Activated CD4-positive, alpha-beta T cell treated with anti-CD3 and anti-CD28 coated beads for 1 hour (primary cell): ENCODE measurements around the gene ETV3L.

Source experiments
- DNase-seq: peaks from one replicate; pipeline ENCODE4 v3.0.0-alpha.2; 2020

The ETV3L gene

DNA sequence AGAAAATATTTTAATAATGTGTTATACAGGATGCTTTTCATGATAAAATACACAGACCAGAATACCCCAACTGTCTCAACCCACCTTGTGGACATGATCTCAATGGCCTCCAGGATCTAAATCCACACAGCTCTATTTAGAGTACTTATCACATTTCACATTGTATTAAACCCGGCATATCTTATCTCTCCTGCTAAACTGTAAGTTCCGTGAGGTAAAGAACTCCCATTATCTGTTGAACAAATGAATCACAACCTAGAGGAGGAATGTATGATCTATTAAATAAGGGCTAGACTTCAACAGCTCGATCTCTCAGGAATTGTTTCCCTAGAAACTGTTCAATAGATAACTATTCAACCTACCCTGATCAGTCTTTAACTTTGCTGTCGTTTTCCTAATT lies 31.7 kb upstream of the ETV3L start:
- DNase-seq: no peak

DNA sequence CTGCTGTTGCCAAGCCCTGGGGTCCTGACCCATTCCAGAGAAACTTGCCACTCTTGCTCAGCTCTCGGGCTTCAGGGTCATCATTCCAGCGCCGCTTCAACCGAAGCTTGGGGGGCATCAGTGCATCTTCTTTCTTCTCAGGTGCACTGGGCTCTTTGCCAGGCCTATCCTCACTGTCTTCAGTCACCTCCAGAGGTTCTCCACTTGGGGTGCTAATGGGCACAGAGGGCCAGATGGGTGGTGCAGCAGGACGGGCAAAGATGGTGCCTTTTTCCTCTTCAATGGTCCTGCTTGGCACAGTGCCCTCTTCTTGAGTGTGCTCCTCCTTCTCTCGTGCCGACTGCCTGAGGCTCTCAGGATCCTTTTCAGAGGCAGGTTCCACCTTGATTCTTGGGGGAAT lies 25.2 kb upstream of the ETV3L start:
- no peak for DNase-seq

DNA sequence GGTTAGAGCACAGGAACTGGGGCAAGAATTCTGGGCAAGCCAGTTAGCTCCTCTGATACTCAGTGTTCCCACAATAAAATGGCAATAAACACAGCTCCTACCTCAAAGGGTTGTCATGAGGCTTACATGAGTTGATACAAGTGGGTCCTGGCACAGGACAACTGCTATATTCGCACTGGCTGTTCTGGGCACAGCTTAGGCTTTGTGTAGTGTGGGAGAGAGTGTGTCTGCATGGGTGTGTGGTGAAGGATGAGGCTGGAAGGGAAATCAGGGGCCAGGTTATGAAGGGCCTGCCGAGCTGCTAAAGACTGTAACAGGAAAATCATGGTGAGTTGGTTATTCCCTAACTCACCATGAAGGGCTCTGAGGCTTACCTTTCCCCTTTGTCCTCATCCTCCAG lies 19.8 kb upstream of the ETV3L start:
- no peak for DNase-seq

DNA sequence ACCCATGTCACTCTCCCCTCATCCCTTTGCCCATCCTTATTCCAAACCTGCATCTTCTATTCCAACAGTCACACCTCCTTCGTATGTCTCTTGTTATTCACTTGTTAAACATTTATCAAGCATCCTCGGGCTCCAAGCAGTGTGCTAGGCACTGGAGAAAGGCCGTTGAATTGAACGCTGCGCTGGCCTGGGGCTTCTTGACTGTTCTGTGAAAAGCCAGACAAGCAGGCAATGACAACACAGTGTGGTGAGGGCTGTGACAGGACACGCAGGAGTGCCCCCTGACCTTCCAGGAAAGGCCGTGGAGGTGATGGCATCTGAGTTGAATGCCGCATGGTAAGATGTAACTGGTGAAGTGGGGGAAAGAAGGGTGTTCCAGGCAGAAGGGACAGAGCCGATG lies 19.4 kb upstream of the ETV3L start:
- no peak for DNase-seq

DNA sequence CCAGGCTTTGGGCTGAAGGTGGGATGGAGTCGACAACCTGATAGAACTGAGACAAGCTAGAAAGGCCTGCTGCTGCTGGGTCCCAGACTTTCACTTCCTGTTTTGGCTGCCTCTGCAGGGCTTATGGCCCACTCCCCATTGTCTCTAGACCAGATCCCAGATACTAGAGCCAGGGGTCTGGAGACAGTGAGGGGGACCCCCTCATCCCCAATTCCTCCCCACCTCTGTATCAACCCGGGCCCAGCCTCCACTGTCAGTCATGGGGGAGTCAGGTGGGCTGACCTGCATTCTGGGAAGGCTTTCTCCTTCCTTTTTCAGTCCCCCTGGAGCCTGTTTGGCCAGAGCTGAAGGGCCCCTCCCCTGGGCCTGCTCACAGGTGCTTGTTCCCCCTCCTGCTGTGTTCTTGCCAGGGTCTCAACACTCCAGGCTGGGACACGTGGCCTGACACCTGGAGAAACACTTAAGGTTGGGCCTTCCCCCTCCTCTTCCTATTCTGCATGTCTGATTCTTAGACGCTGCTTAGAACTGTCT lies 18.0 kb upstream of the ETV3L start:
- no peak for DNase-seq

DNA sequence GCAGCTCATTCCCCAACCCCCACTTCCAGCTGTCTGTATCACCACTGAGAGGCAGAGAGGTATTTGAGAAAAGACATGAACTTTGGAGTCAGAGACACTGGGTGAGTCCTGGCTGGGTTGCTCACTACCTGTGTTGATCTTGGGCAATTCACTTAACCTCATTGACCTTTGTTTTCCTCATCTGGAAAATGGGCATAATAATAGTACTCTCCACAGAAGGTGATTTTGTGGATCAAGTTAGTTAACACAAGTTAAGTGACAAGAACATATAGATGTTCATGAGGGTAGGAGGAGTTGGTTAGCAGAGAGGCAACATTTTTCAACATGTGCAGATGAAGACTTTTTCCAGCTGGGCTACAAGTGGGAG lies 17.1 kb upstream of the ETV3L start:
- DNase-seq: no peak

DNA sequence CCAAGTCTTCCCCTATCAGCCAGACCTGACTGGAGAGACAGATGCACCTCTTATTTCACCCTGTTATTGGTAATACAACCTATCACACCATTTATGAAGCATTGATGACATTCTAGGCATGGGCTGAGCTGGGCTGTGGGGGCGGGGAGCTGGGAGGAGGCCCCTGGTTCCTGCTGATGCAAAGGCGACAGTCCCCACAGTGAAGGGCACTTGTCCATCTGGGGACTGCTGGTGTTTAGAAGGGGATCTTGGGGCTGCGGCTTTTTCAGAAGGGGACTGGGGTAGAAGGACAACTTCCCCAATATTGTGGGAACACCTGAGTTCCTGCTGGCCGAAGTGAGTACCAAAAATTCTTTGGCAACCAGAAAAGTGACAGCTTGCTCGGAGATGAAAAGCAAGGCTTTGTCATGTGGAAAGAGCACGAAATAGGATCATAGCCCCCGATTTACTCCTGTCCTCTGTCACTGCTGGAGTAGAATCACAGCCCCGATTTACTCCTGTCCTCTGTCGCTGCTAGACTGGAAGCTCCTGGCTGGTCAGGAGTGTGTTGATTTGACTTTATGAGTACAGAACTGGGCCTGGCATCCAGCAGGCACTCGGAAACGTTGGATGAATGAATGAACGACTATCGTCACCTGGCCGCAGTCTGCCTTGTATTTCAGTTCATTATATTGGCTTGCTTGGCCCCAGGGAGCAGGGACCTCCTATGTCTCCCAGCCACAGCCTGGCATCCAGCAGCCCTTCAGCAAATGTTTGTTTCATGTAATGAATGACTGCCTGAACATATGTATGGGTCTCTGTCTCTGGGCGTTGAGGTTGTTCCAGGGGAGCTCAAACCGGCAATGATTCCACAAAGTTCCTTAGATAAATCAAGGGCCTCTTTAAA lies 16.5 kb upstream of the ETV3L start:
- DNase-seq: no peak

DNA sequence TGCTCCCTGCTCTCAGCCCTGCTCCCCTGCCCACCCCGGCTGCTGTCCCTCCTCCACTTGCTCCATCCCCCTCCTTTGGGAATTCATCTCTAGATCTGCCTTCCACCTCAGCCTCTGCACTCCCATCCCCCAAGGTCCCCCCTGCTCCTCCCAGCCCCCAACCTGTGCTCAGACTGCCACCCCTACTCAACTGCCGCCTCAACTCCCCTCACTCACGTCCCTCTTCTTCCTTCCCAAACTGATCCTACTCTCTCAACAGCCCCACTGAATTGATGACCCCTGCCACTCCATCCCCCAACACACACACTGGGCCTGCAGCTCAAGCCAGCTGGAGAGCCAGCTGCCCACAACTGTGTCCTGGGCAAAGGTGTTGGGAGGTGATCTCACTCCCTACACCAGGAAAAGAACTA lies 15.8 kb upstream of the ETV3L start:
- no peak for DNase-seq

DNA sequence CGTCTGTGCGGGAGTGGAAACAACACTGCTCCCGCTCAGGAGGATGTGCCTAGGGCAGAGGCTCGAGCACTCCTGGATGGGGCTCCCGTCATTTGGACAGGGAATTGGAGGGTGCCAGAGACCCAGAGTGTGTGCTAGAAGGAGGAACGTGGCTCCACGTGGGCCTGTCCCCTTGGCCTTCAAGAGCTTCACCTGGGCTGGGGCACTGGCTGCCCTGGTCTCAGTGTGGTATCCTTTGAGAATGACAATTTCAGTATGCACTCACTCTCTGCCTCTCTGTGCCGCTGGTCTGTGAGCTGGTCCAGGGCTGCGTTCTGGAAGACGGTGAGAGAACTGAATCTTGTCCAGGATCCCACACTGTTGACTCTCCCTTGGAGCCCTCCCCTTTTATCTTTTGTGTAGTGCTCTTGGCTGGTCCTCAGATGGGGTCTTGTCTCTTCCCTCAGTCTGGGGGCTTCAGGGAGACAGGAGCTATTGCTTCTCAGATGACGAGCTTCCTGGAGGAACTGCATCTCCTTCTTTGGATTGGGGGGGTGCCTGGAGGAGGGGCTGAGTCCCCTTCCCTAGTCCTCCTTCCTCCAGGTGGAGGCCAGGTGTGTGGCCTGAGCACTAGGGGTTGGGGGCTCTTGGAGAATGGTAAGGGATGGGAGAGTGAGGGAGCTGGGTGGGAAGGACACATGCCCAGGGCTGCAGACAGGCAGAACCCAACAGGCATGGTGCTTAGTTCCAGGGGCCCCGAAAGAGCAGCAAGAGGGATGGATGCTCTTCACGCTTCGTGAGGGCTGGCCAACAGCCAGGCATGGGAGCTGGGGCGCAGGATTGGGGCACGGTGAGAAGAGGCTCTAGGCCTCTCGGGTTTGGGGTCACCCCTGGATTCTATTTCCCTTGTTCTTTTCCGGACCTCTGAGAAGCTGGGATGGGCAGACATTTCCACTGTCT lies 14.8 kb upstream of the ETV3L start:
- no peak for DNase-seq

DNA sequence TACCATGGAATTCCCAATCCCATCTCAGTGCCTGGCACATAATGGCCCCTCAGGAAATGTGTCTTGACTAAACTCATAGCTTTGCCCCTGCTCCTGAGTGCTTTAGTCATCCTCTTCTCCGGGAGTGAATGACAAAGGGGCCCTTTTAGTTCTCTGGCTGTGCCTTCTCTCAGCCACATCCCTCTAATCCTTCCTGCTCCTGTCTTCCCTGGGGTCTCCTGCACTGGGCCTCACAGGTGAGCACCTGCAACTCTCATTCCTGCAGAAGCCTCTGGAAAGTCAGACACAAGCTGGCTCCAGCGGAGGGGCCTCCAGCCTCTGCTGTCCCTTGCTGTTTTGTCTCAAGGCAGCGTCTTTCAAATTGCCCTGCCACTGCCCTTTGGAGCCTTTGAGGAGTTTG lies 14.0 kb upstream of the ETV3L start:
- DNase-seq: no peak

DNA sequence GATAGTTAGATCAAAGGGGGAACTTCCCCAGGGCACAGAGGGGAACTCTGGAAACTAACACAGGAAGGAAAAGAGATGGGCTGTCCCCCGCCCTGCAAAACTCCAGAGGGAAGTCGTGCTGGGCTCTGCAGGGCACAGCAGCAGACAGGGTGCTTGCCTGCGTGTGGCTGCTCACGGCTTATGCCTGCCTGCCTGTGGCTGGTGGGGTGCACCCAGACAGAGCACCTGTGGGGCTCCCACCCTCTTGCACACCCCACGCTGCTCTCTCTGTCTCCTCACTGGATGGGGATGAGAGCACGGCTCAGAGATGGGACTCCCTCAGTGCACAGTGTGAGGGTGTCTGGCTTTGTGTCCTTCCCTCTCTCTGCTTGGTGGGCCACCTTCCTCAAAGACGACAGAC lies 13.5 kb upstream of the ETV3L start:
- no peak for DNase-seq

DNA sequence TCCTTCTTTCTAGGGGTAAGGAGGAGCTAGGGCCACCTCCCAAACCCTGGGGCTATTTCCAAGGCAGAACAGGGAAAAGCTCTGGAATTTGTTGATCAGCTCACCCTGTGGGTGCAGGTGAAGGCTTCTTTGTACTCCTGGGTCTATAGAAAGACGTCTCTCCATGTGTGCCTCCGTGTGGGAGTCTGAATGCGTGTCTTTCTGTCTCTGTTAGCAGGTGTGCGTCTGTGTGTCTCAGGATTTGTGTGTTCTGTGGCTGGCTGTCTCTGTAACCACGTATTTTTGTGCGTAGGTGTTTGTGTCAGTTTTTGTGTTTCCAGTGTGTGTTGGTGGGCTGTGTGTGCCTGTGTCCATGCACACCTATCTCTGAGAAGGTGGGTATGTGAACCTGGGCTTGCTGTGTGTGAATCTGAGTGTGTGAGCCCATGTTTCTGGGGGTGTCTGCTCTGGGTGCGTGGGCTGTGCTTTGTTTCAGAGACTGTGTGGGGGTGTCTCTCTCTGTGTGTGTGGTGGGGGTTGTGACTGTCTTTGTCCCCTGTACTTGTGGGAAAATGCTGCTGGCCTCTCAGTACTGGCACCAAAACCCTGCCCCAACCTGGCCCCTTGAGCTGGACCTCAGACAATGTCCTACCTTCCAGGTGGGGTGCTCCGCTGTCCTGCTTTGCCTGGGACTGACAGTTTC lies 12.7 kb upstream of the ETV3L start:
- no peak for DNase-seq

DNA sequence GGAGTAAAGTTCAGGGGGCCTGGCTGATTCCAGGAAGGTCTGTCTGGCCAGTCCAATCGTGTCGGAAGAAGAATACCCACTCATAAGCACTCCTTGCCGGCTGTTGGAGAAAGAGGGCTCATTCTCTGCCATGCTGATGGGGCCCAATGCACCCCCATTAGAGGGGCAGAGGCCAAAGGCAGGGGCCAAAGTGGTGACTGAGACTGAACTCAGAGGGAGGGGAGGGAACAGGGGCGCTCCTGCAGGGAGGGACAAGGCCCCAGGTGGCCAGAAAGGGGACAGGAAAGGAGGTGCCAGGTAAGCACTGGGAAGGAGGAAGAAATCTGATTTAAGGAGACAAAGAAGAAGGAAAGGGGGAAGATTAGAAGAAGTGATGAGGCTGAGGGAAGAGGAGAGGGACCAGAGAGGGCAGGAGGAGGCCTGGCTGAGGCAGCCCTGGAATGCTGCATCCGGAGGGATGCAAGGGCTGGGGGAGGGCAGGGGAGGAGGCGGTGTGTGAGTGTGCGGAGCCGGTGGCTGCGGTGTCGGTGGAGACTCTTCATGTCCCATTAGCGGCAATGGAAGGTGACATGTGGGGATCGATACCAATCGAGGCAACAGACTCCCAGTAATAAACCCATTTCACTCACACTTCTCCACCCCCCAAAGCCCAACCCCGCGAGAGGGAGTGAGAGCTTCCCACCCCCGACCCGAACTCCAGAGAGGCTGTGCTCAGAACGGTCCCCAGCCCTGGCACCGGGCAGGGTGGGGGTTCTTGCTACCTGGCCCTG lies 12.0 kb upstream of the ETV3L start:
- DNase-seq: no peak

DNA sequence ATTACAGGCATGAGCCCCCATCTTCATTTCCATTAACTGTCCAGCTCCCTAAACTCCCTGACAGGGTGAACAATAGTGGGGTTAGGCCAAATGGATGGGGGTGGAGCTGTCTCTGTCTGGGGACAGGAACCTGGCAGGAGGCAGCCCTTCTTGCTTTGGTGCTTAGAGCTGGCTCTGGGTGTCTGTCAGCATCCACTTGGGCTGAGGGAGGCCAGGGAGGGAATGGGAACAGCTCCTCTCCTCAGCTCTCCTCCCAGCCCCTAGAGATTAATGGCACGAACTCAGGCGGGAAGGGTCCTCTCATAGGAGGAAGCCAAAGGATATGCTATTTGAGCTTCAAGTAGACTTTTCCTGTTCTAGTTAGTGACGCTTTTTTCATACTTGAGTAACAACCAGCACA lies 11.1 kb upstream of the ETV3L start:
- DNase-seq: no peak

DNA sequence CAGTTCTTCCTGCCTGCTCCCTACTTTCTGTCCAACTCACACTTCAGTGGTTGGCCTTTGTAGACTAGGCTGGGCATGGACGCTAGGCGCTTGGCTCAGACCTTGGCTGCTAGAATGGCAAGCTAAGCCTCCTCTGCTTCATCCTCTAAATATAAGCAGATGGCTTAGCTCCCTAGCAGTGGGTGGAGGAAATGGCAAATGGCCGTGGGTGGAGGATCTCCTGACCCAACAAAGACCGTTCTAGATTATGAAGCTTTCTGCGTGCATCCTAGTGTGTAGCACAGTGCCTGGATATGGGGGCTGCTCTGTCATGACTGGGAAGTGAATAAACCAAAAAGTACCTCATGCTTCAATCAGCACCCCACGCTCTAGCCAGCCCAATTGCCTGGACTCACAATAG lies 10.4 kb upstream of the ETV3L start:
- DNase-seq: no peak

DNA sequence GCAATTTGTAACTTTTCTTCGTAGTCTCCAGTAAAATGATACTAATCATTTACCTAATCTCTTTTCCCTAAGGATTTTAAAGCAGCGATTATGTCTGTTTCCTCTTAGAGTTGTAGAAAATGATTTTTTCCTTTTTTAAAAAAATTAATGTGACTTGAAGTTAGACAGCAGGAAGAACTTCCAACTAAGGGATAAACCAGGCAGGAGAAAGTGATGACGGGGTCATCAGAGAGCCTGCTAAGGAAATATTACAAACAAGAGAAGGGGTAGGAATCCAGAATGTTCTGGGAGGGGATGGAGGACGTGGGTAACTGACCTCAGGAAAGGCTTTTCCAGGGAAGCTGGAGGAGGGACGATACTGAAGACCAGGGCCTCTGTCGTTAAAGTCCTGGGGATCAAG lies 8.8 kb upstream of the ETV3L start:
- DNase-seq: no peak

DNA sequence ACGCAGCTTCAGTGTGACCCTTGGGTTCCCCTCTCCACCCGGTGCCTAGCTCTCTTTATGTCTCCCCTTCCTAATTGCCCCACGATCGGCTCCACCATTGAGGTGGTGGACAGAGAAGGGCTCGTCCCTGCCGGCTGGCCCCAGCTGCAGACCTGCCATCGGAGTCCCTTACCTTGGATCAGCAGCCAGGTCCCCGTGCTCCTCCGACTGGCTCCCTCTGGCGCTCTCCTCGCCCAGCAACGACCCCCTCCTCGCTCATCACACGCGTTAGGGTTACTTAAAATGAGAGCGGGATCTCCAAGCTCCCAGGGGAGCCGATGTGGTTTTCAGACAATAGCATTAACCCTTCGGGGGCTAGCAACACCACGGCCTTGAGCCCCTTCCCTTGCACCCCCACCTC lies 8.1 kb upstream of the ETV3L start:
- no peak for DNase-seq

DNA sequence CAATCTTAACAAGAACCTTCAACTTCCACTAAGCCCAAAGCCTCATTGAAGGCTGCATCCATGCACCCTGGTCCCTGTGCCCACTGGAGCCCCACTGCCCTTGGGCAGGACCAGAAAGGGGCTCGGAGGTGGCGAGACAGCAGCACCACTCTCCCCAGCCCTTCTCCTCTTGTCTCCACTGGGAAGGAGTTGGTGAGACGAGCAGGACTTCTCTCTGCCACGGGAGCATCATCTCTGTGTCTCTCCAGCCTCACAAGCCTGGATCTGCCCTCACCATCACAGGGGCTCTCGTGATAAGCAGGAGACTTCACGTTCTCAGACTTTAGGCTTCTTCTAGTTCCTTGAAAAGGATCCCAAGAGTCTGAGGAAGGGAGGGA lies 7.2 kb upstream of the ETV3L start:
- no peak for DNase-seq

DNA sequence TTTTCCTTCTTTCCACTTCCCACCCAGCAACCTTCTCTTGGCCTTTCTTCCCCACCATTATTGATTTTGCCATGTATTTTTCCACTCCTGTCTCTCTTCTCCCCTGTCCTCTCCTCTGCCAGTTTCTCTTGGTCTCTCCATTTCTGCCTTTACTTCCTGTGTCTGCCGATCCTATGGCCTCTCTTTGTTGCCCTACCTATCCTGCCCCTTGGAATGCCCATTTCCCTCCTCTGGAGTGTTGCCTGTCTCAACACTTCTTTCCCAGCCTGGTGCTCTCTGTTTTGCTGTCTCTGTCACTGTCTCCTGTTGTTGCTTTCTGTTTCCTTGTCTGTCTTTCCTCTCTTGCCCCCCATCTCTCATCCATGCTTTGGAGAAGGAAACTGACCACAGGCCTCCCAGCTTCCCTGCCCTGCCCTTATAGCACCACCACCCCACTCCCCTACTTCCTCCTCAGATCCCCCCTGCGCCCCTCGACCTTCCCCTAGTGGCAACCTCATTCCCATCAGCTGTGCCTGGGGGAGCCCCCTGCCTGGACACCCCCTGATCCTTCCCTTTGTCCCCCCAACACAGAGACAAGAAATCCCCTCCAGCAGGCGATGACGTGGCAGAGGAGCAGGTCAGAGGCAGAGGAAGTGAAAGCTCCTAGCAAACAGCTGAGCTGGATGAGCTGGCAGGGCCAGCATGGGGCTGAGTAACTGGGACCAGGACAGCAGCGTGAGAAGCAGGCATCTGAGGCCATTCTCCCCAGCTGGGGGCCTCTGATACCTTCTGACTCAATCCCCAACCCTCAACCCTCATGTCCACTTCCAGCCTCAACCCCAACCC lies 6.6 kb upstream of the ETV3L start:
- no peak for DNase-seq

DNA sequence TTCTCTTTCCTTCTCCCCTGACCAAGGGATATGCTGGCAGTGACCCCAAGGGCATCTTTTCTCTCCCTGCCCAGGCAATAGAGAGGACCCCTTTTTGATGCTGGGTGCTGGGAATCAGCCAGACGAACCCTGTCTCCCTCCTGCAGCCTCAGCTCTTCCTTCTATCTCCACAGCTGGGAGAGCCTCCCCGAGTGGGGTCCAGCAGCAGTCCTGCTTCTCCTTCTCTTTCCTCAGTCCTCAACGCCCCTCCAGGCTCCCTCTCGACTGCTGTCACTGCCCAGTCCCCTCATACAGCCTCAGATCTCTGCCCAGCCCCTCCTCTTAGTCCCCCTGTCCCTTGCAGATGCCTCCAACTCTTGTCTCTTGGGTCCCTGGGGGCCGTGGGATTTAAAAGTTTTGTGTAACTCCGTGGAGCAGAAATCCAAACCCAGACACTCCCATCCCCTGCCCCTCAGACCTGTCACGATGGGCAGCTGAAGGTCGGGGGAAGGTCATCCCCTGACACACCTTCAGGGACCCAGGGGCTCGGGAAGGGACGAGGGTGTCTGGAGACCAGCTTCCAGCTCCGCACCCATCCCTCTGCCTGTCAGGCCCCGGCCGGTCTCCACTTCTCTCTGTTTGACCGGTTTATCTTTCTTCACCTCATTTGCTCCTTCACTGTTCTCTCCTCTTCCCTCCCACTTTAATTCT lies 5.8 kb upstream of the ETV3L start:
- no peak for DNase-seq
